Measurements from ENCODE around the gene CAPN9.

- TF ChIP-seq CTCF (IDR thresholded peaks at IDR 0.05) (no peak), POLR2A (IDR thresholded peaks at IDR 0.05) (no peak)
Observed at GRCh38 chr1:230827801-230828200, 80.6 kb downstream of the CAPN9 start.
